GM06990 (cell line): ENCODE results near the gene ZNF627.

ENCODE experiments used
- DNase-seq: peaks from one replicate; pipeline ENCODE4 v3.0.0-alpha.2; 2011; ENCODE audit not compliant: insufficient read length; ENCODE audit errors: extremely low read depth
- H3K27me3 ChIP-seq: replicated peaks from 2 replicates; pipeline ENCODE4 v1.6.0; 2011; ENCODE audit warnings: low read length; ENCODE audit not compliant: control insufficient read depth, insufficient read depth
- H3K36me3 ChIP-seq: 2 replicates; pipeline ENCODE4 v1.5.1; 2011; ENCODE audit warnings: low read length; ENCODE audit not compliant: control insufficient read depth, insufficient read depth
- H3K4me3 ChIP-seq: replicated peaks from 2 replicates; pipeline ENCODE4 v1.5.1; 2011; ENCODE audit warnings: low read depth, mild to moderate bottlenecking, control low read depth, low read length
- TF ChIP-seq, protein P1 (sequence below): IDR thresholded peaks from 2 replicates; pipeline ENCODE4 v1.5.1; 2011; ENCODE audit warnings: low read length, control low read depth, mild to moderate bottlenecking, inconsistent platforms; ENCODE audit not compliant: insufficient read depth, poor library complexity, severe bottlenecking

The ZNF627 gene

DNA sequence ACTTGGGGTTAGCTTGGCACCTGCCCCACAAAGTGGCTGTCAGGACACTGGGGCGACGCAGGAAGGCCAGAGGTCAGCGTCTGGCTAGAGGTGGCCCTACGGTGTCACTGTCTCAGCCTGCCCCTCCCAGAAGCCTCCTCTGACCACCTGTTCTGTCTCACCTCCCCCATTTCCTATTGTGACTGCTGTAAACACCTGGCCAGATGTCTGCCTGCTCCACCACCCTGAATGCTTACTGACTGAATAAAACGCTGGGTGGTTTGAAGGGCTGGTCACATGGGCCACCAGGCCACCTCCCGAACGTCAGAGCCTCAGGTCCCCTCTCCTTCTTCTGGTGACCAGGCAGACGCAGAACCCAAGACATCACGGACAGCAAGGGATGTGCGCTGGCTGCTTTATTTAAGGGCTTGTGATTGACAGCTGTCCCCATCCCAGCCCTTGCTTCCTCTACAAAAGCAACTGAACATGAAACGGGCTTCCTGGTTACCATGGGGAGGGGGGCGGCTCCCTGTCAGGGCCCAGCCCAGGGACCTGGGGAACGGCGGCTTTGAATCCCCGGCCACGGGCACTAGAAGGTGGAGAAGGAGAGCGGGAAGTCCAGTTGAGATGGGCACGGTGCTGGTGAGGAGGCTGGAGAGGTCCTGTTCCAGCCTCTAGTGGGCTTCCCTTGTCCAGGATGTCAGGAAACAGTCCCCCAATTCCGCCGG, 44.5 kb upstream of the ZNF627 start:
- Histone ChIP-seq H3K4me3 (no peak overlapping the region), H3K36me3 (peaks cover 16% of the 10 kb centered on the region), H3K27me3 (no peaks in the 10 kb centered on the region)
- DNase-seq: no peak
- TF ChIP-seq, protein P1, sequence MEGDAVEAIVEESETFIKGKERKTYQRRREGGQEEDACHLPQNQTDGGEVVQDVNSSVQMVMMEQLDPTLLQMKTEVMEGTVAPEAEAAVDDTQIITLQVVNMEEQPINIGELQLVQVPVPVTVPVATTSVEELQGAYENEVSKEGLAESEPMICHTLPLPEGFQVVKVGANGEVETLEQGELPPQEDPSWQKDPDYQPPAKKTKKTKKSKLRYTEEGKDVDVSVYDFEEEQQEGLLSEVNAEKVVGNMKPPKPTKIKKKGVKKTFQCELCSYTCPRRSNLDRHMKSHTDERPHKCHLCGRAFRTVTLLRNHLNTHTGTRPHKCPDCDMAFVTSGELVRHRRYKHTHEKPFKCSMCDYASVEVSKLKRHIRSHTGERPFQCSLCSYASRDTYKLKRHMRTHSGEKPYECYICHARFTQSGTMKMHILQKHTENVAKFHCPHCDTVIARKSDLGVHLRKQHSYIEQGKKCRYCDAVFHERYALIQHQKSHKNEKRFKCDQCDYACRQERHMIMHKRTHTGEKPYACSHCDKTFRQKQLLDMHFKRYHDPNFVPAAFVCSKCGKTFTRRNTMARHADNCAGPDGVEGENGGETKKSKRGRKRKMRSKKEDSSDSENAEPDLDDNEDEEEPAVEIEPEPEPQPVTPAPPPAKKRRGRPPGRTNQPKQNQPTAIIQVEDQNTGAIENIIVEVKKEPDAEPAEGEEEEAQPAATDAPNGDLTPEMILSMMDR: no peak

DNA sequence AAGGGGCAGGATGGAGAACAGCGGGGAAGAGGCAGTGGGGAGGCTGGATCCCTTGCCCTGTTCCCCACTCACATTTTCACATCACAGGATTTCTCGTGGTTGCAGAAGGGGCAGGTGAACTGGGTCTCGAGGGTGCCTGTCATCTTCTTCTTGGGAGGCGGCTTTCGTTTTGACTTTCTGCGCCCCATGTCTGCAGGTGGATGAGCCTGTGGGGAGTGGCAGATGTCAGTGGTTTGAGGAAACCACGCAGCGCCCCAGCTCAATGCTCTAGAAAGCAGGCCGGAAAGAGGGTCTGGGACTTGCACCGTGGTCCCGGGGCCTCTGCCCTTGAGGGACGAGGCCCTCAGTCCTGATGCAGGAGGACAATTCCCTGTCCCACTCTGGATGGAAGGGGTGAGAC, 43.1 kb upstream of the ZNF627 start:
- TF ChIP-seq, protein P1: no peak
- peaks cover 16% of the 10 kb centered on the region for H3K36me3 ChIP-seq
- no peak overlapping the region for H3K4me3 ChIP-seq
- DNase-seq: peak; percentile 73
- H3K27me3 ChIP-seq: no peaks in the 10 kb centered on the region

DNA sequence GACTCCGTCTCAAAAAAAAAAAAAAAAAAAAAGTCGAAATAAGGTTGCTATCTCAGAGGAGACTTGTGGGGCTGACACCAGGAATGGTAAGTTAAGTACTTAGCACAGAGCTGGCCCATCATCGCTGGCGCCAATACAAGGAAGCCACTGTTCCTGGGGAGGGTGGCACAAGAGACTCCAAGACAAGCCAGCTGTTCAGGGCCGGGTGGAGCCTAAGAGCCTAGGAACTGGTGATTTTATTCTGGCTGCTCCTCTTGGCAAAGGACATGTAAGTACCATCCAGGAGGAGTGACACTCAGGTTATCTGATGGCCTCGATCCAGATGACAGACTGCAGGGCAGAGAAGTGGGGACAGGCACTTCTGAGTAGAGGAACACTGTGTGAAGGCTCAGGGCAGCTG, 42.0 kb upstream of the ZNF627 start:
- Histone ChIP-seq H3K36me3 (peaks cover 16% of the 10 kb centered on the region), H3K4me3 (no peak overlapping the region), H3K27me3 (no peaks in the 10 kb centered on the region)
- TF ChIP-seq, protein P1: no peak
- DNase-seq: no peak

DNA sequence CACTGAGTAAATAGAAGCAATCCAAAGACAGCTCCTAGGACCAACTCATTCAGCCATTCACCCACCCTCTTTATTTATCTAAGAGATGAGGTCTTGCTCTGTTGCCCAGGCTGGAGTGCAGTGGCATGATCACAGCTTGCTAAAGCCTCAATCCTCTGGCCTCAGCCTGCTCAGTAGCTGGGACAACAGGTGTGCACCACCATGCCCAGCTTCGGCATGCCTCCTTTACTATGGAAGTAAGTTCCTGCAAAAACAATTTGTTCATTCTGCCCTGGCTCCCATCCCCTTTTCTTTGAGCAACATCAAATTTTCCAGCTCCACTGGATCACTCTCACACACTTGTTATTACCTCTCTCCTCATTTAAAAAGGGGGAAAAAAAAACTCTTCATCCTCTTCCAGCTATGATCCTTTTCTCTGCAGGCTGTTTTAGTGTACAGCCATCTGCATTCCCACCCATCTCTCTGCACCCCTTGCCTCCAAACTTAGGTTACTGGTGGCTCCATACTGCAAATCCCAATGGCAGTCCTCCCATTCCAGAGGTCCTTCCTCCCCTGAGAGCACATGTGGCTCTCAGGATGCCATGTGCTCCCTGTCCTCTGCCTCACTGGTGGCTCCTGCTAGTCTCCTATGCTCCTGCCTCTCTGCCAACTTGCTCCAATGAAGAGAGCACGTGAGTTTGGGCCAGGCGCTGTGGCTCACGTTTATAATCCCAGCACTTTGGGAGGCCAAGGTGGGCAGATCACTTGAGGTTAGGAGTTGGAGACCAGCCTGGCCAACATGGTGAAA, 40.5 kb upstream of the ZNF627 start:
- Histone ChIP-seq H3K36me3 (peaks cover 16% of the 10 kb centered on the region), H3K4me3 (no peak overlapping the region), H3K27me3 (no peaks in the 10 kb centered on the region)
- TF ChIP-seq, protein P1: no peak
- DNase-seq: no peak

DNA sequence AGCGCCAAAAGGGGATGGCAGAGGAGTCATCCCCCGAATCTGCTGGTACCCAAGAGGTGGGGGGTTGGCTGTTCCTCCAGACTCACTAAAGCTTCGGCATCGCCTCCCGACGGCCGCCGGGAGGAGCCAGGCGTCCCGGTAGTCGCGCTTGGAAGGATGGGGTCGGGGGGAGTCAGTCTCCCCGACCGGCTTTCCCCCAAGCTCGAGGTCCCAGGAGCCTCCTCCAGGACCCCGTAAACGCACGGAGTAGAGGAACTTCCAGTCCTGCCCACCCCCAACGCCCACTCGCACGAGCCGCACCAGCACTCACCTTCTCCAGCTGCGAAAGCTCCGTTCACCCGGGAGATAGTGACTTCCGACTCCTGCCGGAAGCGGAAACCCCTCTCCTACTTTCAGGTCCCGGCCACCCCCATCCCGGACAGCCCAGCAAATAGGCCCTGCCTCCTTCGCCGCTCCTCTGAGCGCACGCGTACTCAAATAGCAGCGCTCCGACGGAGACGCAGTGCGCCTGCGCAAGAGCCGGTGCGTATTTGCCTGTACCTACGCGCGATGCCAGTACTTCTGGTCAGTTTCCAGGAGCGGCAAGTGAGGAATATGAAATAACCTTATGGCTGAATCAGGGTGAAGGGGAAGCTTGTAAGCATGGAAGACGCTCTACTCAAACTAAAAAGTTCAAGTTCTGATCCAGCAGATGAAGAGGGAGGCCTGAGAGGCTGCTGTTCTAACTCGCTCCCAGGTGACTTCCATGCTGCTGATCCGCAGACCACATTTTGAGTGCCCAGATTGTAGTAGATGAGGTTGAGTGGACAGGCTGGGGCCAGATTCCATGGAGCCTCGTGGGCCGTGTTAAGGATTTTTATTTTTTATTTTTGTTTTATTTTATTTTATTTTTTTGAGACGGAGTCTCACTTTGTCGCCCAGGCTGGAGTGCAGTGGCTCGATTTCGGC, 38.1 kb upstream of the ZNF627 start, which contains the start of gene ELOF1:
Gene ELOF1, minus strand, starts transcription at position 350 of the 948 bp plus-strand sequence. CDS start 4,883 bp downstream, outside the sequence.
- TF ChIP-seq, protein P1: peak; percentile 19
- Histone ChIP-seq H3K4me3 (peak within 1 kb of the TSS; percentile 93), H3K27me3 (no peaks in the 10 kb centered on the region), H3K36me3 (peaks cover 3% of the 10 kb centered on the region)
- DNase-seq: peak; percentile 97
